ENCODE results near the gene NCR3LG1.

The NCR3LG1 gene

DNA sequence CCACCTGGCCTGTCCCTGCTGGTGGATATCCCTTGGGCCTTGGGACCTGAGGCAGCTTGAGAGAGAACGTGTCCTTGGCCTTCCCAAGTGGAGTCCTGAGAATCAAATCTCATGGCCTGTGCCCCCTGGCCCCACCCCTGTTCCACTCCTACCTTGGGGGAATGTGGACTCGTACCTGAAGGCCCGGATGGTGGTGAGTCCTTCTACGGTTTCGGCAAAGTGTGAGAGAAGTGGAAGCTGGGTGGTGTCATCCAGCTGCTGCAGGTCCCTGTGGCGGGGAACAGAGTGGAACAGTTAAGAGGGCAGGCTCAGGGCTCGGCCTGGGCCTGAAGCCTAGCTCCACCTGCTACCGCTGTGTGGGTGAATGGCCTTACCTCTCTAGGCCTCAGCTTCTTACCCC lies 50.9 kb downstream of the NCR3LG1 start:
- DNase-seq (ENCODE audit: low read depth), result no peak
- TF ChIP-seq, protein P1, sequence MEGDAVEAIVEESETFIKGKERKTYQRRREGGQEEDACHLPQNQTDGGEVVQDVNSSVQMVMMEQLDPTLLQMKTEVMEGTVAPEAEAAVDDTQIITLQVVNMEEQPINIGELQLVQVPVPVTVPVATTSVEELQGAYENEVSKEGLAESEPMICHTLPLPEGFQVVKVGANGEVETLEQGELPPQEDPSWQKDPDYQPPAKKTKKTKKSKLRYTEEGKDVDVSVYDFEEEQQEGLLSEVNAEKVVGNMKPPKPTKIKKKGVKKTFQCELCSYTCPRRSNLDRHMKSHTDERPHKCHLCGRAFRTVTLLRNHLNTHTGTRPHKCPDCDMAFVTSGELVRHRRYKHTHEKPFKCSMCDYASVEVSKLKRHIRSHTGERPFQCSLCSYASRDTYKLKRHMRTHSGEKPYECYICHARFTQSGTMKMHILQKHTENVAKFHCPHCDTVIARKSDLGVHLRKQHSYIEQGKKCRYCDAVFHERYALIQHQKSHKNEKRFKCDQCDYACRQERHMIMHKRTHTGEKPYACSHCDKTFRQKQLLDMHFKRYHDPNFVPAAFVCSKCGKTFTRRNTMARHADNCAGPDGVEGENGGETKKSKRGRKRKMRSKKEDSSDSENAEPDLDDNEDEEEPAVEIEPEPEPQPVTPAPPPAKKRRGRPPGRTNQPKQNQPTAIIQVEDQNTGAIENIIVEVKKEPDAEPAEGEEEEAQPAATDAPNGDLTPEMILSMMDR (IDR thresholded peaks at IDR 0.05; ENCODE audit: low read depth, low read length), result no peak
- TF ChIP-seq POLR2A (IDR thresholded peaks at IDR 0.05; ENCODE audit: extremely low read depth, insufficient read length), result no peak
- no peak for TF ChIP-seq MYC (IDR thresholded peaks at IDR 0.05; ENCODE audit: low read depth, low read length)
- TF ChIP-seq, protein P2, sequence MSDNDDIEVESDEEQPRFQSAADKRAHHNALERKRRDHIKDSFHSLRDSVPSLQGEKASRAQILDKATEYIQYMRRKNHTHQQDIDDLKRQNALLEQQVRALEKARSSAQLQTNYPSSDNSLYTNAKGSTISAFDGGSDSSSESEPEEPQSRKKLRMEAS (IDR thresholded peaks at IDR 0.05; ENCODE audit: low read depth, low read length), result no peak
- no peak overlapping the region for H3K4me3 ChIP-seq (ENCODE audit: low read depth, low read length)

DNA sequence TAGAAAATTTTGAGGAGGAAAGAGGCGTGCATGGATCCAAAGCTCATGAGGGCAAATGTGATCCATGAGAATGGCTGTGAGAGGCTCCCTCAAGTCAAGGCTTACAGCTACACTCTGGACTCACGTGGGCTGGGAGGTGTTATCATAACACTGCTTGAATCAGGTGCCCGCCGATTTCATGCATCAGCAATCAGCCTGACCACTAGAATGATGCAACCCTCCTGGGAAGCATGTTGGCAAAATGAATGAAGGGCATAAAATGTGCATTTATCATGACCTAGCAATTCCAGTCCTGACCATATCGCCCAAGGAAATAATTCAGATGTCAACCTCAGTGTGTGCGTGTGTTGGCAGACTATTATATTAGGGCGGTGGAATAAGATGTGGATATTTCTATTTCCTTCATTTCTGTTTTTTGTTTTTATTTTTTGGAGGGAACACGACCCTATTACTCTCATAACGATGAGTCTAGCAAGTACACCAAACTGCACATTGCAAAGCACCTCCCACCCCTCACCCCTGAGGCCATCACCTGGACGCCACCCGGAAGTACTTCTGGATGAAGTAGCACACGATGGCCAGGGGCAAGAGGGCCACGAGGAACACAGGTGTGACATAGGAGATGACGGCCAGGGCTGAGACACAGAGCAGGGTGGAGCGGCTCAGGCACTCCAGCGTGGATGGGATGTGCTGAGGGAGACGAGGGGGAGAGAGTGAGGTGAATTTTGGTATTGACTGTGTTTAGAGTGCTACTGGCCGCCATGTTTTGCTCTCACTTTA lies 52.6 kb downstream of the NCR3LG1 start:
- DNase-seq (ENCODE audit: low read depth), result peak; percentile 36

DNA sequence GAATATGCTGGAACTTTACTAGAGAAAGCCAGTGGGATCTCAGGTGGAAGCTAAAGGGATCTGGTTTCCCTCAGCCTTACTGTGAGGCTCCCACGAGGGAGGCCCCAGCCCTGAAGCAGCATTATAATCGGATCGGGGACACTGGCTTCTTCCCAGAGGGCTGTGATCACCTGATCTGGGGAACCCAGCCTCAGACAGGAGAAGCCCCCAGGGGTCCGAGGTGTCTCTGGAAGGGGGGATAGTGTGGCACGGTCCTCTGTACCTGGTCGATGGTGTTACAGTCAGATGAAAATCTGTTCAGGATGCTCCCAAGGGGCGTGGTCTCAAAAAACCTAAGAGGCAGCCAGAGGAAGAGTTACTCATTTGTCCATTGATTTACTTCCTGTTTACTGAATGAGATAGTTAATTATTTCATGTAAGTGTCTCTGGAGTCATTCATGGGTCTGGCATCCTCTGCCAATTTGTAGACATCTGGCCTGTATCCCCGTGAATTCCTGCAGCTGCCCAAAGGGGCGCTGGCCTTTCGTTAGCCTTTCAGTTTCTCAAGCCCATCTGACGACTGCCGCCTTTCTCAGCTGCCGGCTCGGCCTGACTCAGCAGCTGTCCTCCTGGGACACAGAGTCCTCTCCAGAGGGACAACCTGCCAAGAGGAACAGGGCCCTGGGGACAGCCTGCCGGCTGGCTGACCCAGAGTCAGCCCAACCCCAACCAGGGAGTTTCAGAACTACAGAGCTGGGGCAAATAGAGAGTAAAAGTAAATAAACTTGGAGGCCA lies 53.8 kb downstream of the NCR3LG1 start:
- peak; percentile 71 for DNase-seq (ENCODE audit: low read depth)
- no peak overlapping the region for H3K4me3 ChIP-seq (ENCODE audit: low read depth, low read length)
- TF ChIP-seq, protein P1 (IDR thresholded peaks at IDR 0.05; ENCODE audit: low read depth, low read length), result peak; percentile 12
- TF ChIP-seq MYC (IDR thresholded peaks at IDR 0.05; ENCODE audit: low read depth, low read length) (no peak), POLR2A (IDR thresholded peaks at IDR 0.05; ENCODE audit: extremely low read depth, insufficient read length) (no peak)

More for the DNA sequence above, 52.6 kb downstream of the NCR3LG1 start:
- no peak for TF ChIP-seq MYC (IDR thresholded peaks at IDR 0.05; ENCODE audit: low read depth, low read length)
- TF ChIP-seq, protein P1 (IDR thresholded peaks at IDR 0.05; ENCODE audit: low read depth, low read length), result no peak
- TF ChIP-seq, protein P2 (IDR thresholded peaks at IDR 0.05; ENCODE audit: low read depth, low read length), result no peak
- no peak for TF ChIP-seq POLR2A (IDR thresholded peaks at IDR 0.05; ENCODE audit: extremely low read depth, insufficient read length)
- no peak overlapping the region for H3K4me3 ChIP-seq (ENCODE audit: low read depth, low read length)

DNA sequence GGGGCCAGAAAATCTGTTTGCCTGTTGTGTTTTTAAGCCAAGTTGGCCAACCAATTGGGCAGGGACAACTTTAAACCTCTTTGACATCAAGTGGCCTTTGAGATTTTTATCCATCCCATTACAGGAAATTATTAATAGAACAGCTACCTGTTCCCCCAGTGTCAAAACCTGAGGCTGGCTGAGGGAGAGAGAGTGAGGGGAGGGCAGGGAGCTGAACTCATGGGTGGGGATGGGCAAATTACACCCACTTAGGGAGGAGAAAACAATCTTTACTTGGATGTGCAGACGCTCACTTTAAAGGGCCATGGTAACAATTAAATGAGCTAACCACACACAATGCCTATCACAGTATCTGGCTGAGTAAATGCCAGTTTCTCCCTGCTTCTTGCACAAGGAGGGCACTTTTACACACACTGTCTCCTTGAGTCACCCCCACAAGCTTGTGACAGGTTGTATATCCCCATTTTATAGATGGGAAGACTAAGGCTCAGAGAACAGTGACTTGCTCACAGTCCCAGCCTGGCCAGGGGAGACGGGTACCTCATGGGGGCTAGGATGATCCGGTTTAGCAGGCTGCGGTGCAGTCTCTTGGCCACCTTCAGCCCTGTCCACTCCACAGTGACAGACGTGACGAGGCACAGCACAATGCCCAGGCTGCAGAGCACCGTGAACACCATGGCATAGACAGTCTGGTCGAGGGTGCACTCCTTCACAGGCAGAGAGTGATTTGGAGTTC lies 54.6 kb downstream of the NCR3LG1 start:
- DNase-seq (ENCODE audit: low read depth), result no peak
- H3K4me3 ChIP-seq (ENCODE audit: low read depth, low read length), result no peak overlapping the region
- TF ChIP-seq, protein P2 (IDR thresholded peaks at IDR 0.05; ENCODE audit: low read depth, low read length), result no peak
- TF ChIP-seq POLR2A (IDR thresholded peaks at IDR 0.05; ENCODE audit: extremely low read depth, insufficient read length) (no peak), MYC (IDR thresholded peaks at IDR 0.05; ENCODE audit: low read depth, low read length) (no peak)
- TF ChIP-seq, protein P1 (IDR thresholded peaks at IDR 0.05; ENCODE audit: low read depth, low read length), result no peak

DNA sequence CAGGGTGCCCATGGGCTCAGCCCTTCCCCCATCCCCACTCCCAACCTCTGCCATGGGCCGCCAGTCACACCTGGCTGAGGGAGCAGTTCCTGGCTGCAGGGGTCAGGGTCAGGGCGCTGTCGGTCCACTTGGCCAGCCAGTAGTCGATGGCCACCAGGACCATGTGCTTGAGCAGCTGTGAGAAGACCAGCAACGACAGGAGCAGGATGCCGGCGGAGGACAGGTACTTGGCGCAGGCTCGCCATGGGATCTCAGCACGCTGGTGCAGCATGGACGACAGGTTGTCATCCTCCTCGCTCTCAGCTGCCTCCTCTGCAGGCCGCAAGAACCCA lies 55.2 kb downstream of the NCR3LG1 start:
- TF ChIP-seq MYC (IDR thresholded peaks at IDR 0.05; ENCODE audit: low read depth, low read length), result no peak
- no peak for TF ChIP-seq POLR2A (IDR thresholded peaks at IDR 0.05; ENCODE audit: extremely low read depth, insufficient read length)
- TF ChIP-seq, protein P1 (IDR thresholded peaks at IDR 0.05; ENCODE audit: low read depth, low read length), result no peak
- TF ChIP-seq, protein P2 (IDR thresholded peaks at IDR 0.05; ENCODE audit: low read depth, low read length), result no peak
- no peak overlapping the region for H3K4me3 ChIP-seq (ENCODE audit: low read depth, low read length)
- no peak for DNase-seq (ENCODE audit: low read depth)

Measured in NB4 (cell line).